Astrocyte of the hippocampus (primary cell): Measurements from ENCODE around the gene CDH4.
"Not testable (repeated sequence)": the region's sequence is repeated elsewhere in the genome, so short reads cannot be mapped to it uniquely, and the experiment has no call there.

Experiments
- DNase-seq: peaks from one replicate; pipeline ENCODE4 v3.0.0; 2011; ENCODE audit warnings: low read depth, low spot score

The CDH4 gene

GRCh38 chr20:61385296-61385695, 133.2 kb downstream of the CDH4 start:
- no peak for DNase-seq

- DNase-seq: no peak
Measured at GRCh38 chr20:61385731-61386130, 133.7 kb downstream of the CDH4 start.

GRCh38 chr20:61387204-61387953, 135.3 kb downstream of the CDH4 start:
- peak; percentile 70 for DNase-seq

GRCh38 chr20:61387954-61388348, 135.9 kb downstream of the CDH4 start:
- no peak for DNase-seq

- no peak for DNase-seq
Measured at GRCh38 chr20:61389077-61389476, 137.0 kb downstream of the CDH4 start.

GRCh38 chr20:61391185-61391584, 139.1 kb downstream of the CDH4 start:
- DNase-seq: no peak

GRCh38 chr20:61391812-61392520, 139.9 kb downstream of the CDH4 start:
- DNase-seq: no peak

GRCh38 chr20:61394088-61394799, 142.2 kb downstream of the CDH4 start:
- no peak for DNase-seq

- no peak for DNase-seq
Measured at GRCh38 chr20:61396262-61396848, 144.3 kb downstream of the CDH4 start.

- no peak for DNase-seq
Measured at GRCh38 chr20:61397146-61397545, 145.1 kb downstream of the CDH4 start.

- DNase-seq: no peak
Measured at GRCh38 chr20:61397790-61398189, 145.7 kb downstream of the CDH4 start.

GRCh38 chr20:61399433-61399832, 147.4 kb downstream of the CDH4 start:
- no peak for DNase-seq

- no peak for DNase-seq
Measured at GRCh38 chr20:61400499-61400898, 148.4 kb downstream of the CDH4 start.

GRCh38 chr20:61404303-61404702, 152.2 kb downstream of the CDH4 start:
- DNase-seq: no peak

- no peak for DNase-seq
Measured at GRCh38 chr20:61405007-61405406, 152.9 kb downstream of the CDH4 start.

- DNase-seq: not testable (repeated sequence)
Measured at GRCh38 chr20:61406773-61407172, 154.7 kb downstream of the CDH4 start.

- DNase-seq: peak; percentile 45
Measured at GRCh38 chr20:61407561-61407960, 155.5 kb downstream of the CDH4 start.

GRCh38 chr20:61408951-61409740, 157.1 kb downstream of the CDH4 start:
- no peak for DNase-seq

GRCh38 chr20:61411743-61412142, 159.7 kb downstream of the CDH4 start:
- no peak for DNase-seq

- no peak for DNase-seq
Measured at GRCh38 chr20:61413752-61414151, 161.7 kb downstream of the CDH4 start.

GRCh38 chr20:61414455-61414991, 162.5 kb downstream of the CDH4 start:
- DNase-seq: no peak
